Measurements from ENCODE around the gene ZFAND3. TPM values are rescaled to one million over a fixed set of nuclear protein-coding genes. Genes with fewer than 3 reads are reported as not detected.

The ZFAND3 gene
- polyA plus RNA-seq, 3 donors from 2014 or later: 3.1 to 10.2 (median 3.9) TPM

- no peak for DNase-seq
- peak overlapping the region in 1 of 6 donors; percentile 32 for H3K27ac Mint-ChIP-seq
- H3K4me1 Mint-ChIP-seq: peaks cover 54 to 74% of the 10 kb centered on the region in 2 donors
- no peaks in the 10 kb centered on the region for H3K9me3 Mint-ChIP-seq
- H3K36me3 Mint-ChIP-seq: peaks cover 4 to 8% (median 5%) of the 10 kb centered on the region in 3 donors
- no peak overlapping the region for H3K4me3 Mint-ChIP-seq
- H3K27me3 Mint-ChIP-seq (ENCODE audit: low read depth in 3 of 3): peaks cover 0 to 8% (median 2%) of the 10 kb centered on the region in 3 donors
These were observed 323.9 kb downstream of the ZFAND3 start for GRCh38 chr6:38143191-38144150.

GRCh38 chr6:38144365-38144945, 324.9 kb downstream of the ZFAND3 start:
- H3K9me3 Mint-ChIP-seq: no peaks in the 10 kb centered on the region
- DNase-seq: no peak
- peak overlapping the region in 2 of 6 donors; percentile 33 to 51 for H3K27ac Mint-ChIP-seq
- H3K4me3 Mint-ChIP-seq: no peak overlapping the region
- peaks cover 53 to 64% of the 10 kb centered on the region in 2 donors for H3K4me1 Mint-ChIP-seq
- H3K36me3 Mint-ChIP-seq: no peaks in the 10 kb centered on the region
- H3K27me3 Mint-ChIP-seq (ENCODE audit: low read depth in 3 of 3): peaks cover 0 to 6% (median 2%) of the 10 kb centered on the region in 3 donors

DNA sequence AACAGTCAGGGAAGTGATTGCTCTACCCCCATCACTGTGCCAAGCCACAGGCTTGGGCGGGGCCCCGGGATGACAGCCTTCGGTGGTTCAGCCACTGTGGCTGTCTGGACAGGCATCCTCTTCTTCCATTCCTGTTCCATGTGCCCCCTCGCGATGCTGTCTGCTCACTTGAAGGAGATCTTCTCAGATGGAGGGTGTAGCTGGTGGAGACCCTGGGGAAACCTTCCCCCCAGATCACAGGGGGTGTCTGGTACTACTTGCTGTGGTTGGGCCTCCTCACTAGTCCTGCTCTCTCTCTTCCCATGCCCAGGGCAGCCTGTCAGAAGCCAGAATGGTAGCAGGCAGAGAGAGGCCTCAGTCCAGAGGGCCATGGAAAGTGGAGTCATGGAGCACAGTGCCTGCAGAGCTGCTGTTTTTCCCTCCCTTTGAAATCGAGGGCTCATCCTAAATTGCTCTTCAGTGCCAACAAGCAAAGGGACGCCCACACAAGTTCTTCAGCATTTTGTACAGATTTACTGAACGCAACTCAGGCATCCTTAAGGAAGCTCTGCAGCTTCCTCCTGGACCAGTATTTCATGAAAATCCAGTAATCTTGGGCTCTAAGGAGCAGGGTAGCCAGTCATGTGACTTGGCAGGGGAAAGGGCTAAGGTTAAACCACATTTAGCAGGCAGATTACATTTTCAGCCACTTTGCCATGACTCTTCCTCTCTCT, 326.6 kb downstream of the ZFAND3 start:
- H3K4me3 Mint-ChIP-seq: no peak overlapping the region
- H3K9me3 Mint-ChIP-seq: no peaks in the 10 kb centered on the region
- H3K4me1 Mint-ChIP-seq: peaks cover 50 to 51% of the 10 kb centered on the region in 2 donors
- H3K27ac Mint-ChIP-seq: peak overlapping the region in 2 of 6 donors; percentile 0 to 59
- no peak for DNase-seq
- H3K27me3 Mint-ChIP-seq (ENCODE audit: low read depth in 3 of 3): peaks cover 2 to 8% (median 2%) of the 10 kb centered on the region in 3 donors
- no peaks in the 10 kb centered on the region for H3K36me3 Mint-ChIP-seq

DNA sequence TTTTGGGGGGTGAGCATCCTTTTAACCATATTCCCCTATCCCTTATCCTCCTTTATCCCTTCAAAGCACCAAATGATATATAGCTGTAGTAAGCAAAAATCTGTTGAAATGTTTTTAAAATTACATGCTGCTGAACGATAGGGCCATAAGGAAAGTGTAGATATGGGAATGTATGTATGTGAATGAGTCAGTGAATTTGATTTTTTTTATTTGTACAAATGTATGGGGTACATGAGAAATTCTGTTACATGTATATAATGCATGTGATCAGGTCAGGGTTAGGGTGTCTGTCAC, 327.2 kb downstream of the ZFAND3 start:
- no peak overlapping the region for H3K27ac Mint-ChIP-seq
- no peaks in the 10 kb centered on the region for H3K9me3 Mint-ChIP-seq
- peaks cover 2 to 8% (median 2%) of the 10 kb centered on the region in 3 donors for H3K27me3 Mint-ChIP-seq (ENCODE audit: low read depth in 3 of 3)
- DNase-seq: no peak
- H3K4me3 Mint-ChIP-seq: no peak overlapping the region
- no peaks in the 10 kb centered on the region for H3K36me3 Mint-ChIP-seq
- peaks cover 46 to 49% of the 10 kb centered on the region in 2 donors for H3K4me1 Mint-ChIP-seq

DNA sequence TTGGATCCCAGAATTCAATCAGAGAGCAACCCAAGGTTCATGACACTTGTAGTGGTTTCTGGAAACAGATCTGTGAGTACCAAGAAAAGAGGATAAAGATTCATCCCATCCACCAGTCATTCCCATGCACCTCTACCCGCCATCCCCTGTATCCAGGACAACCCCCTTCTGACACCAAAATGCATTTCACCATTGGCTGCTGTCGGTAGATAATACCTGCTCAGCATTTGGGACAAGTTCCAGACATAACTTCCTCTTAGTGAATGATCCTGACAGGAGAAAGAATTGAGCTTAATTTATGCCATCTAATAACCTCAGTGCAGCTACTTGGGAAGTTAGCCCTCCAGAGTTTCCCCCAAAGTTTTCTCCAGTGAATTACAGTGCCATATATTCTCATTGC, 329.1 kb downstream of the ZFAND3 start:
- Mint-ChIP-seq H3K4me1 (peaks cover 41 to 42% of the 10 kb centered on the region in 2 donors), H3K27me3 (ENCODE audit: low read depth in 3 of 3) (peaks cover 2 to 16% (median 2%) of the 10 kb centered on the region in 3 donors), H3K4me3 (no peak overlapping the region), H3K36me3 (no peaks in the 10 kb centered on the region), H3K27ac (peak overlapping the region in 1 of 6 donors; percentile 67), H3K9me3 (no peaks in the 10 kb centered on the region)
- DNase-seq: no peak

DNA sequence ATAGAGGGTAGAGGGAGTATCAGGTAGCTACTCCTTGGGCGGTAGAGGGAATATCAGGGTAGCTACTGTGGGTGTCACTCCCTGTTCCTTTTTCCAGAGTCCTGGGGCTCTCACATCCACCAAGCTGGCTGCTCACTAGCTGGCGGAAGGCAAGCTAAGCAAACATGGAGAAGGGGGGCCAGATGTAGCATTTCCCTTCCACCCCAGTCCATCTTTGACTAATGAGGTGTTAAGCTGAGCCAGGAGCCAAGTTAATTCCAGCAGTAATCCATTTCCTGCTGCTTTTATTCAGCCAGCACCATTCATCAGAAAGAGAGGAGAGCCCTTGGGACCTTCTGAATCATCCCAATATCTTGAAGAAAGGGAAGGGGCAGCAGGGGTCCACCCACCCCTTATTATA, 330.0 kb downstream of the ZFAND3 start:
- no peak for DNase-seq
- H3K27ac Mint-ChIP-seq: peak overlapping the region in 3 of 6 donors; percentile 17 to 82 (median 53)
- no peaks in the 10 kb centered on the region for H3K36me3 Mint-ChIP-seq
- H3K27me3 Mint-ChIP-seq (ENCODE audit: low read depth in 3 of 3): peaks cover 2 to 16% (median 2%) of the 10 kb centered on the region in 3 donors
- no peak overlapping the region for H3K4me3 Mint-ChIP-seq
- no peaks in the 10 kb centered on the region for H3K9me3 Mint-ChIP-seq
- peaks cover 33 to 41% of the 10 kb centered on the region in 2 donors for H3K4me1 Mint-ChIP-seq

DNA sequence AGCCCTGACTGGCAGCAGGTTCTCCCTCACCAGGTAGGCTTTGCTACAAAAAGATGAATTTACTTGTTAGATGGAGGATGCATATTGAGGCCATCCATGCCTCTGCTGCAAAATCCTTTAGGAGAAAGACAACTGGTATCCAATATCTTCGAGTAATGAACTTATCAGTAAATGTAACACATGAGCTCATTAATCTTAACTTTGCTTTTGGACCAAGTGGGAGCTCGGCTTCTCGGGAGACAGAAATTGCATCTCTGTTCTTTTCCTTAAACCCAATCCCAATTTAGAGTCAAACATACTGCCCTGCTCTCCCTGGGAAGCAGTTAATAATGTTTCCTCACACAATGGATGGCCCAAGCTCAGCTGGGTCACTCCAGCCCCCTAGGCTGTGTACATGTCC, 330.5 kb downstream of the ZFAND3 start:
- no peaks in the 10 kb centered on the region for H3K36me3 Mint-ChIP-seq
- peaks cover 2 to 15% (median 4%) of the 10 kb centered on the region in 3 donors for H3K27me3 Mint-ChIP-seq (ENCODE audit: low read depth in 3 of 3)
- DNase-seq: no peak
- H3K9me3 Mint-ChIP-seq: no peaks in the 10 kb centered on the region
- peaks cover 34 to 40% of the 10 kb centered on the region in 2 donors for H3K4me1 Mint-ChIP-seq
- H3K4me3 Mint-ChIP-seq: no peak overlapping the region
- peak overlapping the region in 3 of 6 donors; percentile 17 to 40 (median 19) for H3K27ac Mint-ChIP-seq

DNA sequence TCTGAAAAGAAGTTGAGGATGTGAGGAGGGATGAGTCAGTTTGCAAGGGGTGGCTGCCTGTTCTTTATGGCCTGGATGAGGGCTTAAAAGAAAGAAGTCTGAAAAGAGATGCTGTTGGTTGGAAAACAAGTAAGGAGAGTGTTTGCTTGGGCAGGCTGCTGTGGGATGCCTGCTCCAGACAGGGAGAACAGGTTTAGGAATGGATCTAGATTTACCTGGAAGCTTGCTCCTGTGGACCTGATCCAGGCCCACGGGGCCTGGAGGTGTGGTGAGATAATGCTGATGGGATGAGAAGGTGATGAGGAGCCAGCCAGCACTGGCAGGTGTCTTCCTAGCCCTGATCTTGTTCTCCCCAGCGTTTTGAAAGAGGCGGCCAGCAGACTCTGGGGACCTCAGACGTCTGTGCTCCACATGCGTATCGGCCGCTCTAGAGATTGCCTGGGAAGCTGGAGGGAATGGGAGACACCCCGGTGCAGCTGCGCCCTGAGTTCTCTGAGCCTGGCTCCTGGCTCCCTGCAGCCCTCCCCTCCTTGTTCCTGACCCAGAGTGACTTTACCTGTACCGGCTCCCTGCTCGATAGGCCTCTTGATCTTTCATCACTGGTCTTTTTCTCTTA, 331.3 kb downstream of the ZFAND3 start:
- H3K27me3 Mint-ChIP-seq (ENCODE audit: low read depth in 3 of 3): peaks cover 4 to 18% (median 8%) of the 10 kb centered on the region in 3 donors
- H3K27ac Mint-ChIP-seq: peak overlapping the region in 4 of 6 donors; percentile 17 to 62 (median 52)
- H3K4me3 Mint-ChIP-seq: no peak overlapping the region
- H3K36me3 Mint-ChIP-seq: no peaks in the 10 kb centered on the region
- no peaks in the 10 kb centered on the region for H3K9me3 Mint-ChIP-seq
- no peak for DNase-seq
- peaks cover 30 to 38% of the 10 kb centered on the region in 2 donors for H3K4me1 Mint-ChIP-seq

DNA sequence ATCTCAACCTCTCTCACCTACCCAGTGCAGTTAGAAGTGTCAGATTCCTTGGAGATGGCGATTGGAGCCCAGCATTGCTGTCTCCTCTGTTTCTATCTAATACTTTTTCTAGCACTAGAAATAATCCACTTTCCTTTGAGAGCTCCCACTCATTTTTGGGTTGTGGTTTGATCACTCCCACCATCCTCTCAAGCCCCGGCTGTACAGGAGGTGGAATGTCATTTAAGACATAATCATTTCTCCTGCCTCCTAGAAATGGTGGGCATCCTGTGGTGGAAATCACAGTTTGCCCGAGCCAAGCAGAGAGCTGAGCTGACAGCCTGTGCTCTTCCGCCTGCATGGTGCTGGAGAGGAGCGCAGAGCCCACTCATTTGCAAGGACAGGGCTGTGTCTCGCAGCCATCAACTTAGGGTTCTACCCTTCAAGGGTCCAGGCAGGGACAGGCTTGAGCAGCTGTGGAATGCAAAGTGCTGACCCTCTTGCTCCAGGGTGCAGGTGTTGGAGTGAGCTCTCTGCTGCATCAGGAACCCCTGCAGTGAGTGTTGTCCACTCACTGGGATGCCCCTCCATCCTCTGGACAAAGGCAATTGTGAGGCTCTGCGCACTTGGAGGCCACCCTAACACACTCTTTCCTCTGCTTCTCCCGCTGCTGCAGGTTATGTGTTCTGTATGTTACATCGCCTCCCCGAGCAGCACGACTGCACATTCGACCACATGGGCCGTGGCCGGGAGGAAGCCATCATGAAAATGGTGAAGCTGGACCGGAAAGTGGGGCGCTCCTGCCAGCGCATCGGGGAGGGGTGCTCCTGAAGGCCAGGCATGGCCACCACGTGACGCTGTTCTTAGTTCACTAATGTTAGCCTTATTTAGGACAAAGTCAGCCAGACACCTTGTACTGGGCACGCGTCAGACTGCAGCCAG, 332.3 kb downstream of the ZFAND3 start:
- Mint-ChIP-seq H3K27ac (peak overlapping the region in 1 of 6 donors; percentile 16), H3K27me3 (ENCODE audit: low read depth in 3 of 3) (peaks cover 4 to 18% (median 12%) of the 10 kb centered on the region in 3 donors), H3K36me3 (no peaks in the 10 kb centered on the region), H3K4me3 (no peak overlapping the region), H3K4me1 (peaks cover 20 to 27% of the 10 kb centered on the region in 2 donors), H3K9me3 (no peaks in the 10 kb centered on the region)
- no peak for DNase-seq

DNA sequence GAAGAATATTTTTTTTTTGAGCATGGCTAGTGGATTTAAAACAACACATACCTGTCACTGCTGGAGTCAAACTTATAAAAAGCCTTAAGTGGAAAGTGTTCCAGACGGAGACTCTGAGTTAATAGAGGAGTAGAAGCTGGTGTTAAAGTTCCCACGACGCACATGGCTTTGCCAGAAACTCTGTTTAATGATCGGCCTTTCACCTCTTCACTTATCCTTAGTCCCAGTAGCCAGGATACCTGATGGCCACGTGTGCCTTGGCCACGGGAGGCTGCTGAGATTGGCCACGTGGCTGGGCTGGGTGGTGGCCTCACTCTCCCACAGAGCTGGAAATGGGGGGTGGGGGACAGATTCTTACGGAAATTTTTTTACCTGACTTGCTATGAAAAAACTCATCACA, 333.1 kb downstream of the ZFAND3 start:
- Mint-ChIP-seq H3K4me3 (no peak overlapping the region), H3K36me3 (no peaks in the 10 kb centered on the region), H3K27ac (peak overlapping the region in 1 of 6 donors; percentile 16), H3K9me3 (no peaks in the 10 kb centered on the region), H3K4me1 (peaks cover 12 to 21% of the 10 kb centered on the region in 2 donors), H3K27me3 (ENCODE audit: low read depth in 3 of 3) (peaks cover 4 to 18% (median 12%) of the 10 kb centered on the region in 3 donors)
- no peak for DNase-seq

- Mint-ChIP-seq H3K4me1 (peaks cover 8 to 19% of the 10 kb centered on the region in 2 donors), H3K9me3 (no peaks in the 10 kb centered on the region), H3K4me3 (no peak overlapping the region), H3K36me3 (no peaks in the 10 kb centered on the region), H3K27me3 (ENCODE audit: low read depth in 3 of 3) (peaks cover 7 to 18% (median 12%) of the 10 kb centered on the region in 3 donors), H3K27ac (peak overlapping the region in 1 of 6 donors; percentile 16)
- no peak for DNase-seq
These were observed 333.7 kb downstream of the ZFAND3 start for GRCh38 chr6:38153076-38153797.

- H3K9me3 Mint-ChIP-seq: no peaks in the 10 kb centered on the region
These were observed 334.3 kb downstream of the ZFAND3 start for GRCh38 chr6:38153798-38154345.

More at GRCh38 chr6:38153798-38154345, 334.3 kb downstream of the ZFAND3 start:
- Mint-ChIP-seq H3K27ac (no peak overlapping the region), H3K4me1 (peaks cover 8 to 16% of the 10 kb centered on the region in 2 donors), H3K4me3 (no peak overlapping the region), H3K36me3 (peaks cover 3 to 4% (median 3%) of the 10 kb centered on the region in 3 donors), H3K27me3 (ENCODE audit: low read depth in 3 of 3) (peaks cover 7 to 18% (median 15%) of the 10 kb centered on the region in 3 donors)
- no peak for DNase-seq

All from immature natural killer cell (primary cell).